GM12874 (cell line): Measurements from ENCODE around the gene FAM78B.

ENCODE experiments used
- CTCF ChIP-seq: IDR thresholded peaks from 2 replicates; pipeline ENCODE4 v1.5.1; 2011; ENCODE audit warnings: low read depth, mild to moderate bottlenecking, control low read depth, low read length, moderate library complexity; ENCODE audit not compliant: insufficient read depth

The FAM78B gene

DNA sequence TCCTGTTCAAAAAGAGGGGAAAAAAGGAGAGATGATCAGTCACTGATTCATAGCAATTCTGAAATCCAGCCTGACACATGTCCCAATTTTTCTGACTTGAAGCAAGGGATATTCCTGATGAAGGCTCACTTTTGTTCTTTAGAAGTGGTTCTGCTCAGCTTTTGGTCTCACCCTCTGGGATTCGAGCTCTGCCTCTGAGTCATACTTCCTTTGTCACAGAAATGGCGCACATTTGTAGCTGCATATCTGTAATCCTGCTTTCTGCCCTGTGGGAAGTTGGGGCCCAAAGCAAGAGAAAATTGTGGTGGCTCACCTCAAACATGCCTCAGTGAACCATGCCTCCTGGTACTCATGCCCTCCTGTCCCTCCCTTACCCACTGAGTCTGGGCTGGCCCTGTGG, 22.3 kb upstream of the FAM78B start:
- no peak for TF ChIP-seq CTCF

- TF ChIP-seq CTCF: no peak
These were observed 18.7 kb upstream of the FAM78B start for GRCh38 chr1:166185526-166185925.

DNA sequence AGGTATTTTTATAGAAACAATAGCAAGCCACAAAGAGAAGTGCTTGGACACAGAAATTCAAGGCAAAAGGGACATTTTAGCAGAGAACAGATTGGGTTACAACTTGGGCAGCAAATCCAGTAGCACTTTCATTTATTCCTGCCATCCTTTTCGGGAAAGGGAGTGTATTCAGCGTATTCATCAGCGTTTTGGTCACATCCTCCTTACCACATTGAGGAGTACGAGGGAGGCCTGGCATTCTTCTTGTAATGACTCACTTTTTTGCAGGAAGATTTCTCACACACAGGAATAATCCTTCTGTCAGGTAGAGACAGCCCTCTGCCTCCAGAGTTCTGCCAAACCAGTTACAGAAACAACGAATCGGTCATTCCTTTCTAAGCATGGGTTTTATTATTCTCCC, 18.1 kb upstream of the FAM78B start:
- no peak for TF ChIP-seq CTCF

GRCh38 chr1:166184012-166184411, 17.2 kb upstream of the FAM78B start:
- no peak for TF ChIP-seq CTCF

GRCh38 chr1:166182281-166182680, 15.5 kb upstream of the FAM78B start:
- TF ChIP-seq CTCF: no peak

DNA sequence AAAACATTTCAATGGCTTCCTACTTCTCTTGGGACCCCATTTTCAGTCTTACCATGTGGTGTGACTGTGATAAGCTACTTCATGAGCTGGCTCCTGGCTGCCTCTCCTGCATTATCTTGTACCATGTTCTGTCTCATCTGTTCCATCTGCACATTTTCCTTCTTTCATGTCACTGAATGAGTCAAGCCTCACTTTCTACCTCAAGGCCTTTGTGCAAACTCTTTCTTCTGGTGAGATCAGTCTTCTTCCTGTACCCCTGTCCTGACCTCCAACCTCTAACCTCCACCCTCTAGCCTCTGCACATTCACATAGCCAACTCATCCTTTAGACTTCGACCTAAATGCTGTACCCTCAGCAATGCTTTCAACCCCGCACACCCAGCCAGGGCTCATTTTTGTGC, 9.6 kb upstream of the FAM78B start:
- no peak for TF ChIP-seq CTCF

- no peak for TF ChIP-seq CTCF
These were observed 8.2 kb upstream of the FAM78B start for GRCh38 chr1:166175032-166175431.

DNA sequence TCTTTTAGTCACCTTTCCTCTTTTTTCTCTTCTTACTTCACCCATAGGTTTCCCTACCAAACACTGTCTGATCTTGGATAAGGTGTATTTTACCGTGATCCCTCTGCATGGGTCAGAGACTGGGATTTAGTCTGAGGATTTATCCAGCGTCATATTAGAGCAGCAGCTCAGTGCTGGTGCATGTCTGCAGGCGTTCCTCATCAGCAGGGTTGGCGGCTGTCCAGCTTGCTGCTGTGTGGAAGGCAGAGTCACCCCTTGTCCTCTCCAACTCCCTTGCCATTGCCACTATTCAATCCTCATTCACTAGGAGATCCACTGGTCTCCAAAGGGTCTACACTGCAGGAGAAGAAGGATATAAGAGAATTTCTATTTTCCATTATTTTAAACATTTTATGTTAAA, 7.3 kb upstream of the FAM78B start:
- no peak for TF ChIP-seq CTCF
